Activated CD8-positive, alpha-beta memory T cell treated with anti-CD3 and anti-CD28 coated beads, Interleukin-2, amount 50 U/mL, for 48 hours (primary cell): ENCODE measurements around the gene MVK.

Experiments used
- DNase-seq: peaks from one replicate; pipeline ENCODE4 v3.0.0-alpha.2; 2020

Gene MVK

DNA sequence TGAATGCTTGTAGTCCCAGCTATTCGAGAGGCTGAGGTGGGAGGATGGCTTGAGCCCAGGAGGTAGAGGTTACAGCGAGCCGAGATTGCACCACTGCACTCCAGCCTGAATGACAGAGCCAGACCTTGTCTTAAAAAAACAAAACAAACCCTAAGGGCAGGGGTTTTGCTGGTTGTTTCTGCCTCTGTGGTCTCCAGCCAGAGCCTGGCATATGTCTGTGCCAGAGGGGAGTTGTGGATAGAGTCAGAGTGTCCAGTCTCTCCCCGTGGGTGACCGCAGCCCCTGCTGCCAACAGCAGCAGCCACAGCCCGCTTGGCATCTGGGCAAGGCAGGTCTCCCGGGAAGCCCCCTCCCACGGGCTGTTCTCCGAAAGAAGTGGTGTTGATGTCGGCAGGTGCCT is 37.6 kb downstream of the MVK start:
- DNase-seq: no peak

DNA sequence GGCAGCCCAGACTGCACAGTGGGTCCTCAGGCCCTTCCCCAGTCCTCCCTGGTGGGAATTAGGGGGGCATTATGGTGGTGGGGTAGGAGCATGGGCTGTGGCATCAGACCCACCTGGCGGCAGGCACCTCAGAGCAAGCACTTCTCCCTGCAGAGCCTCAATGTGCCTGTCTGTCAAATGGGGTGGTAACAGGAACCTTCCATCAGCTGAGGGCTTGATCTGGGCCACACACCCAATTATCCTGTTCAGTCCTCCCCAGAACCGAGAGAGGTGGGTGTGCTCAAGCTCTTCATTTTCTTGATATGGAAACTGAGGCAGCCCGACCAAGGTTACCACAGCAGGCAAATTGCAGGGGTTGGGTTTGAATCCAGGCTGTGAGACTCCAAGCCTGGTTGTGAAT is 38.4 kb downstream of the MVK start:
- DNase-seq: no peak

DNA sequence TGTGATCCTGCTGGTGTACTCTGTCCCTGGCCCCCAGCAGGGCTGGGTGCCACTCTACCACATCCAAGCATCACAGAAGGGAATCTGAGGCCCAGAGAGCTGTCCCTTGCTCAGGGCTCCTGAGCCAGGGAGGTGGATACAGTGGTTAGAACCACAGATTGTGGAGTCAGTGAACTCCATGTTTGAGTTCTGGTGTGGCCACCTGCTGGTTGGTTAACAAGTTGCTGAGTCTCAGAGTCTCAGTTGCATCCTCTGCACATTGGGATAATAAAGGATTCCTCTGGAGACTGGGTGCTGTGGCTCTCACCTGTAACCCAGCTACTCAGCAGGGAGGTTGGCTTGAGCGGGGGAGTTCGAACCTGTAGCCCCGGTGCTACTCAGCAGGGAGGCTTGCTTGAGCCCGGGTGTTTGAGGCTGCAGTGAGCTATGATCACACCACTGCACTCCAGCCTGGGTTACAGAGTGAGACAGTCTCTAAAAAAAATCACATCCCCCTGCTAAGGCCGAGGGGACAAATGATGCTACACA is 39.4 kb downstream of the MVK start:
- no peak for DNase-seq

DNA sequence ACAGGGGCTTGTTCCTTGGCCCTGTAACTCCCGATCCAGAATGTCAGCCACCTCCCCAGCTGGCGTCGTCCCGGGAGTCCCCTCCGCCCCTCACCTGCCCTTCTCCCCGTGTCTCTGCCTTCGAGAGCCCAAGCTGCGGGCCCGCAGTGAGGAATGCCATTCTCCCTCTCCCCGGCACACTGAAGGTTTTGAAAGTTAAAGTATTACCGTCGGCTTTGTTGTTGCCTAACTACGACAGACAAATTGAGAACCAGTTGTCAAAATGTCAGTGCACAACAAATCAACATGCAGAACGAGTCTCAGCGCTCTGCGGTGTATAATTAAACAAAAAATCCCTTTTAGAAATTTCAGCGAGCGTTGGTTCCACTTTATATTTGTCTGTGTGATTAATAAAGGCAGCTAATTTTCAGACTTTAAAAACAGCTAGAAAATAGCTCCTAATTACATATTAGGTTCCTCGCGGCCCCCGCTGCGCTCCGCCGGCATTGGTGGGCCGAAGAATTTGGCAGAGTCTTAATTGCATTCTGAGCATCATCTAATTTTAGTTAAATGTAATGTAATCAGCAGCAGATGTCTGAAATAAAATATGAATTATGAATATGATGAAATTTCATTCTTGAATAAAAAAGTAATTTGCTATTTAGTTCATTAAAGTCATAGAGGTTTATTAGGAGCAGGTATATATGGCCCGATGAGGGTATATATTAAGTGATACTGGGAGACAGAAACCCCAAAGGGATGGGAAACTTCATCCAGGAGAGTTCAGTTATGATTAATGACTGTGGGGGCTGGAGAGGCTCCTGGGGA is 40.3 kb downstream of the MVK start:
- no peak for DNase-seq

DNA sequence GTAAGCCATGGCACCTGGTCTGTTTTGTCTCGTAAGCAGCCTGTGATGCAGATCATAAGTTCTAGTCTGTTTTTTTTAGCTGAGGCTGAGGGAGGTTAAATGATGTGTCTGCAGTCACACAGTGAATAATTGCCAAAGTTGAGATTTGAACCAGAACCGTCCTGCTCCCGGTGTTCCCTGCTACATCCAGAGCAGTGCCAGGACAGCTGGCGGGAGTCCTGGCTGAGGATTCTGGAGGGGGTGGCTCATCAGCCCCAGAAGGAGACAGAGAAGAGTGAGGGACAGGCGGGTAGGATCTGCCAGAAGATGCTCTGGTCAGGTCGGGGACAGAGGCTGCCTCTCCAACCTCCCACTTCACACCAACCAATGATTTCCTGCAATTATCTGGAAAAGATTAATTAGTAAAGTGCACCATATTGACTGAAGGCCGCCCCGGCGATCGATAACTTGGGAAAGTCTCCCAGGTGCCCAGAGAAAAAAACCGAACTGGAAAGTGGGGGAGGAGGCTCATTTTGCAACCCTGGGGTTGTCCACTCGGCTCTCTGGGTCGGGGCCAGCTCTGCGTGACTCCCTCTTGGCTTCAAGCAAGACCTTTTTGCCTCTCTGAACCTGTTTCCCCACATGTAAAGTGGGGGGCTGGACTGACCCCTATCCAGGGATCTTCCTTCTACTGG is 42.1 kb downstream of the MVK start:
- no peak for DNase-seq

DNA sequence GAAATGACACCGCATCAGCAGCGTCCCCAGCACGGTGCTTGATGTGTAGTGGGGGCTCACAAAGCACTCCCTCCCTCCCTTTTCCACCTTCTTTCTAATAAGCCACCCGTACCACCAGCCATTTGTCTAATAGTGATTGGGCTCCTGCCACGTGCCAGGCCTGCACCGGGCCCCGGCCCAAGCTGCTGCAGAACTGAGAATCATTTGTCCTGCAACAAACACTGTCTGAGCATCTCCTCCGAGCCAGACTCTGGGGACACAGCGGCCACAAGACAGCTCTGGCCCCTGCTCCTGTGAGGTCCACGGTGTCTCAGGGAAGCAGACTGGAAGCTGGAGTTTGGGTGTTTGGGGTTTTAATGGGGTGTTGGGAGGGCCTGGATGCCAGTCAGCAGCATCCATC is 43.9 kb downstream of the MVK start:
- no peak for DNase-seq

DNA sequence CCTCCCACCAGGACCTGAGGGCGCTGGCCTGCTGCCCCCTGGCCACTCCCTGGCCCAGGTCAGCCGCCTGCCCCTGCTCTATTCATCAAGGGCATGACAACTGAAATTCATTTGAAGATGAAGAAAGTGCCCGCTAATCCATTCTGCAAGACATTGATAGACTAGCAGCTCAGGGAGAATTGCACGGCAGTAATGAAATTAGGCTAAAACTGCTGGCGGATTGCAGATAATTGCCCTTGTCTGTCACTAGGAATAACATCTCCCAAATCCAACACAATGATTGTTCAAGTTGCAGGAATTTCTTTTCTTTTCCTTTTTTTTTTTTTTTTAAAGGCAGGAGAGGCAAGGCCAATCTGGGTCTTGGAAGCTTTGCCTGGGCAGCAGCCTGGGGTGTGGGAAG is 44.5 kb downstream of the MVK start:
- DNase-seq: no peak

DNA sequence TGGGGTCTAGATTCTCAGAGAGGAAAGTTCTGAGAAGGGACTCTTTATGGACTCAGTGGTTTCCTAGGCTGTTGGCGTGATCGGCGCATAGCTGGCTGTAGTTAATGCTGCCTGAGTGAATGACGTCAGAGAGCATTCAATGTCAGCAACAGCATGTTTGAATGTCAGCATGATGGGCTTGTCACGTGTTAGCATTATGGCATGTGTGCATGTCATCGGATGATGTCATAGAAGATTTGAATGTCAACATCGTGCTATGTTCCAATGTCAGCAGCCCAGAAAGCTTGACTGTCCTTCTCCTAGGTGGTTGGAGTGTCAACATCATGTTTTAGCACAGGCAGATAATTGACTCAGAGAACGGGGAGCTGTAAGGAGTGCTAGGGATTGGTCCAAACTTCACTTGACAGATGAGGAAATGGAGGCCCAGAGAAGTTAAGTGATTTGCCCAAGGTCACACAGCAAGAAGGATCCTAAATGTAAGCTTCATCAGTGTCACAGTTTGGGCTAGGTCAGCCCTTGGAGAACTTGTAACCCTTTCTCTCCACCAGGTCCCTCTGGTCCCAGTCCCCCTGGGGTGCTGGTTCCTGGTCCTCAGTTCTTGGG is 45.5 kb downstream of the MVK start:
- DNase-seq: no peak

DNA sequence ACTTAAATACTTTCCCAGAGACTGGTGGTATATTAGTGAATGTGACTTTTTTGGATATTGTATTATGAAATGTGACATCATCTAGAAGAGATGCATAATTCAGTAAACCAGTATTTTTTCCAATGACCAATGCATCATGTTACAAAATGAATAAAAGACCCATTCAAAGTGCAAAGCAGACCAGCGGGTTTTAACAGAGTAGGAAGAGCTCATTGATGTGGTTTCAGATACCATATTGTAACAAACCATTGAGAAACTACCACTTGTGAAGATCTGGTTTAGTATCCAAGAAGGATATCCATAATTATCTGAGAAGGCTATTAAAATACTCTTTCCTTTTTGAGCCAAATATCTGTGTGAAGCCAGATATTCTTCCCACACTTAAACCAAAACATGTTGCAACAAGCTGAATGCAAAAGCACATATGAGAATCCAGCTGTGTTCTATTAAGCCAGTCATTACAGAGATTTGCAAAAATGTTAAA is 47.7 kb downstream of the MVK start:
- DNase-seq: no peak

DNA sequence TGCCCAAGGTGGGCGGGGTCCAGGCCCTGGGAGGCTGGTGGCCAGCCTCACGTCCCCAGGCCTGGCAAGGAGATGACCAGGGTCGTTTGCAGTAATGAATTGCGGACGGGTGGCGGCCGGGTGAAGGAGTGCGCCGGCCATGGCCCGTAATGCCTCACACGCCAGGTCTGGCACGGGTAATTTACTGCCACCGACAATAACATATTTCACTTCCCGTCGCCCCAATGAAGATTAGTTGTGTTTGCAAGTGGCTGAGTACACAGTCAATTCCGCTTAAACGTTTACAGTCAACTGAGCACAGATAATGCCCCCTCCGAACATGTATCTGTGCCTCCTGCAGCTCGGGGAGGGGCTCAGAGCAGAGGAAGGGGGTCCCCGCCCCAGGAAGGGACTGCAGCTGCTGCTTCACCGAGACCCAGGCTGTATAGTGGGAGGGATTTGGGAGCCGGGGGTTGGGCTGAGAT is 48.3 kb downstream of the MVK start:
- no peak for DNase-seq

DNA sequence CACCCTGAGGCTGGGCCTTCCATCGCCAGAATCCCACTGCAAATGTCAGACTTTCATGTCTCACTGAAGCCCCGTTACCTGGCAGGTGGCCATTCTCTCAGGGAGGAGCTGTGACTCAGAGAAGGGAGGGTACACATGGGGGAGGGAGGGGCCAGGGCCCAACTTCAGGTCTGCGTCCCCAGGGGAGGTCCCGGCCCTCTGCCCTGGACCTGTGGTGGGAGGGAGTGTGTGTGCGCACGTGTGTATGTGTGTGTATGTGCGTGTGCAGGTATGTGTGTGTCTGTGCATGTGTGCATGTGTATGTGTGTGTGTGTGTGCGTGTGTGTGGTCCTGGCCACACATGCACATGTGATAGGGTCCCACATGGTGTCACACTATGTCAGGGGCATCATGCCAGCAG is 50.9 kb downstream of the MVK start:
- no peak for DNase-seq

DNA sequence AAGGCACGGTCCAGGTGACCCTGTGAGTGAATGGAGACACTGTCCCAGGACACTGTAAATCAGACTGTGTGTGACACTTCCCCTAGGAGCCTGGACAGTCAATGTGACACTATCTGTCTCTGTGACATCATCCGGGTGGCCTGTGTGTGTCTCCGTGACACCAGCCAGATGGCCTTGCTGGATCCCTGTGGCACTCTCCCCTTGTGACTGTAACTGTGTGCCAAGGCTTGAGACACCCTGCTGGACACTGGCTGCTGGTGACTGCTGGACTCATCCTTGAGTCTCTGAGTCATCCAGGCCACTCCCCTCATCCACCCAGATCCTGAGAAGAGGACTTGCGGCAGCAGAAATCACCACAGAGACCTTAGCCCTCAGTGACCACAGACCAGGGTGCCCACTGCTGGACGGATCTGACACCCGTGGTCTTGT is 51.6 kb downstream of the MVK start:
- no peak for DNase-seq

DNA sequence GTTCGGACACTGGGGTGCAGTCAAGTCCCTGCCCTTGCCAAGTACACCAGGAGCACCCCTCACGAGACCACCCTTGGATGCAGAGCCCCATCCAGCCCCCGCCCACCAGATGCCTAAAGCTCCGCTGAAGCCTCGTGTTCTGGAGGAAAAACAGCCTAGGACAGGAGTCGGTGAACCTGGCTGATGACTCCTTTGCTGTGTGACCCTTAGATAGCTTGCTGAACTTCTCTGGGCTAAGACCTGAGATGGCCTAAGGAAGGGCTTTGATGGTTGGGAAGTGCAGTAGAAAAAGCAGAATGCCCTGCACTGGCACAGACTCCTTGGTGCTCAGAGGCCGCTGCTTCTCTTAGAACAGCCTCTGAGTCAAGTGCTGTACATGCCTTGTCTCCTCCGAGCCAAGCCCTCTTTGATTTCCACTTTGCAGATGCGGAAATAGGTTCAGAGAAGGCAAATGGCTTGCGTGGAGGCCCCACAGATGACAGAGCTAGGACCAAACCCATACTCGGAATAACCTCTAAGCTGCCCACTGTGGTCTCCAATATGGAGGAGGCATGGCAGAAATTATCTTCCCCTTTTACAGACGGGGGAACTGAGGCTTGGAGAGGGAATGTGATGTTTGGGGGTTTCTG is 52.3 kb downstream of the MVK start:
- DNase-seq: no peak

DNA sequence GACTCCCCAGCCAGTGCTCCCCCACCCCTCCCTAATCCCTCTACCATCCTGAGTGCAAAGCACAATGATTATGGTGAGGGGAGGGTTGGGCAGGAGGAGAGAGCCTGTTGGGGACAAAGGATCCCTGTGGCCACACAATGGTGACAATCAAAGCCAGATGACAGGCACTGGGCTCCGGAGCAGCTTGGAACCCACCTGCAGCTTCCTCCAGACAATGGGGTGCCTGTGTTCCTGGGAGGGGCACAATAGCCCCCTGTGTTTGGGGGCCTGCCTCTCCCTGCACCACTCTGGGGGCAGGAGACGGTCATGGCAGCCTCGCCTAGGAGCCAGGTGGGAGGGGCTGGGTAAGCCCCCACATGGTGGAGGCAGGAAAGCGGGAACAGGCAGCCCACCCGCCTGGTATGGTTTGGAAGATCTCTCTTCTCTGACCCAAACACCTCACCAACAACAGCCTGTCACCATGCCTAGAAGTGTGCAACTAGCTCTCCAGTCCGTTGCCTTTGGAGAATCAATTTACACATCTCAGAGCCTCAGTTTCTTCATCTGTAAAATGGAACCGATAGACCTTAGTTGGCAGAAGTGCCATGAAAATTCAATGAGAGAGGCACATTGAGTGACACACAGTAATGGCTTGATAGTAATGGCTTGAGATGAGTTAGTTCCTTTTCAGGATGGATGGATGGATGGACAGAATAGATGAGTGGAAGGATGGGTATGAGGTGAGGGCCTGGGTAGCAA is 53.0 kb downstream of the MVK start:
- DNase-seq: no peak

DNA sequence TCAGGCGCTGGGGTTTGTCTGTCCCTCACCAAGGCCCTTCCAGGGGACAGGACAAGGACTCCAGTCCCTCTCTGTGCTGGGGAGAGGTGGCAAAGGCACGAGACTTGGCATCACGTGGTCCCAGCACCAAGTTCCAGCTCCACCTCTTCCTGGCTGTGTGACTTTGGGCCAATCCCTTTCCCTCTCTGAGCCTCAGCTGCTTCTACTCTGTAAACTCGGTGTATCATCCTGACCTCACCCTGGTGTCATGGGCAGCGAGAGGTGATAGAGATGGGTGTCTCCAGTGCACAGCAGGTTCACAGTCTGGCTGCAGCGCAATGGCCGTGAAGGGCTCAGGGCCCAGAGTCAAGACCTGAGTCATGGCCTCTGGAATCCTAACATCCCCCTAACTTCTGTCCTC is 54.0 kb downstream of the MVK start:
- no peak for DNase-seq

DNA sequence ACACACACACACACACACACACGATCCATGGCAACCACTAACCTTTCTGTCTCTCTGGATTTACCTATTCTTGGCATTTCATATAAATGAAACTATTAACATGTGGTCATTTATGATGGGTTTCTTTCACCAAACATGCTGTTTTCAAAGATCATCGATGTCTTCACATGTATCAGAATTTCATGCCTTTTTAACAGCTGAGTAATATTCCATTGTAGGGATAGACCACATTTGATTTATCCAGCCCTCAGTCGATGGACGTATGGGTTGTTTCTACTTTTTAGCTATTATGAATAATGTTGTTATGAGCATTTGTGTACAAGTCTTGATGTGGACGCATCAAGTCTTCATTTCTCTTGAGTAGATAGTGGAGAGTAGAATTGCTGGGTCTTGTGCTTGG is 56.5 kb downstream of the MVK start:
- DNase-seq: no peak

DNA sequence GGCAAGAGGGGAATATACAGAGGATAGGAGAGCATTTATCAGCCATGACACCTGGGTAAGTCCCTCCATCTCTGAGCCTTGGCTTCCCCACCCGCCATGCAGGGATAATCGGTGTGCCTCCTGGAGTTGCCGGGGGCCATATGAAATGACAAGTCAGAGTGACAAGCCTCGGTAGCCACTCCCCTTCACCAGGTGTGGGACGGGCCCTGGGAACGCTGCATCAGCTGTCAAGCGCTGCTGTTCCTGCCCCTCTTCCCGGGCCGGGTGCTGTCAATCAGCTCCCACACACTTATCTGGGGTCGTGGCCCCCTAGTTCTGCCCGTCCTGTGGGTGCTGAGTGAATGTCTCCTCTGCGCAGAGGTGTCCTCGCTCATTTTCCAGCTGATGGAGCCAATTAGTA is 57.2 kb downstream of the MVK start:
- no peak for DNase-seq

DNA sequence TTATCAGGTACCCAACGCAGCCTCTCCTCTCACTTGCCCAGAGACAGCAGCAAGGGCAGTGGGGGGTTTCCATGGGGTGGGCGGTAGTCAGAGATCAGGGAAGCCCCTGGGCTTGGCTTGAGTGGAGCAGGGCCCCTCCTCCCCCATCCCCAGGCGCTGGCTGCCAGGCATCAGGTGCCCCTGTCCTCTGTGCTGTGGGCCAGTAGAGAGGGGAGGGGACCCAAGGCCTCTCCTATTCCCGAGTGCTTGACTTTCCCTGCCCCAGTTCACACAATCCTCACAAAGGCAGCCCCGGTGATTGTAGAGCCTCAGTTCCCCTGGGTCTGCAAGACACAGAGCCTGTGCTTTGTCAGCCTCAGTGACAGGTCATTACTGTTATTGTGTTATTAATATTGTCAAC is 57.7 kb downstream of the MVK start:
- no peak for DNase-seq

DNA sequence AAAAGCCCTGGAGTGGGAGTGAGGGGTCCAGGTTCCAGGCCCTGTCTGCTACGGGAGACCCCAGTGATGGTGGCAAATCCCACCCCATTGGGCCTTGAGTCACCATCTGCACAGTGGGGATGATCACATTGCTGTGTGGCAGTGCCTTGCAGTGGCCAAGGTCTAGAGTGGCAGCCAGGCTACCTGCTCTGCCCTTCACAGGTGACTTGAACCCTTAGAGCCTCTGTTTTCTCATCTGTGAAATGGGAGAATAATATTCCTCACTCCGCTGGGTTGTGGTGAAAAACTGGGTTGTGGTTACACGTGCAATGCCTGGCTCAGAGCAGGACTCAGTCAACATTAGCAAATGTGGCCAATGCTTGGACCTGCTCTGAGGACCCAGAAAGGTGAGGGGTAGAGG is 58.2 kb downstream of the MVK start:
- no peak for DNase-seq

DNA sequence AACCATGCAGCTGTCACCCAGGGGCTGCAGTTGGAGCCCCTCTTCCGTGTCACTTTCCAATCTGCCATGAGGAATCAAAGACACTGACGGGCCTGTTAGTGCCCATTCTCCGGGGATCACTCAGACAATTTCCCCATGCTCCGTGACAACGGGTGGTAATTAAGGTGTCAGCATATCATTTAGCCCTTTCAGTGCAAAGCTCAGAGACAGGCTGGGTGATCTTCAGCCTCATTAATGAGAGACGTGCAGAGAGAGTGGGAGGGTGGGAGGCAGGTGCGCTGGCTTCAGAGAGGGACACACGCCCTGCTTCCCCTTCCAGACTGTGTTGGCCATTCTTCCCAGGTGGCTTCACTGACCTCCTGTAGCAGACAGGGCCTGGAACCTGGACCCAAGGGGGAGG is 58.7 kb downstream of the MVK start:
- no peak for DNase-seq

DNA sequence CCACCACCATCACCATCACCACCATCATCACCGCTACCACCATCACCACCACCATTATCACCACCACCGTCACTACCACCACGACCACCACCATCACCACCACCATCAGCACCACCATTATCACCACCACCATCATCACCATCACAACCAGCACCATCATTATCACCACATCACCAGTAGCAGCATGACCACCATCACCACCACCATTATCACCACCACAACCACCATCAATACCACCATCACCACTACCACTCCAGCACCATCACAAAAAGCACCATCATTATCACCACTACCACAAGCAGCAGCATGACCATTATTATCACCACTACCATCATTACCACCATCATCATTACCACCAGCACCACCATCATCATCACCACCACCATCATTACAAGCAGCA is 62.1 kb downstream of the MVK start:
- no peak for DNase-seq

DNA sequence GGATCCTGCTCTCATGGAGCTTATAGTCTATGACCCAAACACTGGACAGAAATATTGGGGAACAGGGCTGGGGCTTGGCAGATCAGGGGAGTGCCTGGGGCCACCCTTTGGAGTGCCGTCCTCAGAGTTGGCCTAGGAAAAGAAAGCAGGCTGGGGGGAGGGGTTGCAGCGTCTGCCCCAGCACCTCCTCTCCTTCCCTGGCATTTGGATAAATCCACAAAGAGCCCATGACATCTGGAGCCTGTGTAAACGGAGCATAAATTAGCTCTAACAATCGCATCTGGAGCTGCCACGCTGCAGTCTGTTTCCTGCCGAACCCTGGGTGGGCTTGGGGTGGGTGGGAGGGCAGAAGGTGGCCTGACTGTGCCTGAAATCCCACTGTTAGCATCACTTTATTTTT is 63.8 kb downstream of the MVK start:
- no peak for DNase-seq

DNA sequence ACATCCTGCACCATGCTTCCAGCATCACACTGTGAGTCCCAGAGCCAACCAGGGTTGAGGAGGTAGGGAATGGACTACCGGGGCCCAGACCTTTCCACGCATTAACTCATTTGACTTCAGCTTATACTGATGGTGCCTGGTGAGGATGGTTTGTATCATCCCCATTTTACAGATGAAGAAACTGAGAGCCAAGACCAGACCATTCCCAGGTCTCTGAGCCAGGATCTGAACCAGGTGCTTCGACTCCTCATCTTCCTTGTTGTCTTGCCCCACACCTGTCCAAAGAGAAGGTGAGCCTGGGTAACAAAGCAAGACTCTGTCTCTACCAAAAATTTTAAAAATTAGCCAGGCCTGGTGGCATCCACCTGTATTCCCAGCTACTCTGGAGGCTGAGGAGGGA is 64.4 kb downstream of the MVK start:
- no peak for DNase-seq
